ENCODE measurements around the gene HOXA2.

The HOXA2 gene

DNA sequence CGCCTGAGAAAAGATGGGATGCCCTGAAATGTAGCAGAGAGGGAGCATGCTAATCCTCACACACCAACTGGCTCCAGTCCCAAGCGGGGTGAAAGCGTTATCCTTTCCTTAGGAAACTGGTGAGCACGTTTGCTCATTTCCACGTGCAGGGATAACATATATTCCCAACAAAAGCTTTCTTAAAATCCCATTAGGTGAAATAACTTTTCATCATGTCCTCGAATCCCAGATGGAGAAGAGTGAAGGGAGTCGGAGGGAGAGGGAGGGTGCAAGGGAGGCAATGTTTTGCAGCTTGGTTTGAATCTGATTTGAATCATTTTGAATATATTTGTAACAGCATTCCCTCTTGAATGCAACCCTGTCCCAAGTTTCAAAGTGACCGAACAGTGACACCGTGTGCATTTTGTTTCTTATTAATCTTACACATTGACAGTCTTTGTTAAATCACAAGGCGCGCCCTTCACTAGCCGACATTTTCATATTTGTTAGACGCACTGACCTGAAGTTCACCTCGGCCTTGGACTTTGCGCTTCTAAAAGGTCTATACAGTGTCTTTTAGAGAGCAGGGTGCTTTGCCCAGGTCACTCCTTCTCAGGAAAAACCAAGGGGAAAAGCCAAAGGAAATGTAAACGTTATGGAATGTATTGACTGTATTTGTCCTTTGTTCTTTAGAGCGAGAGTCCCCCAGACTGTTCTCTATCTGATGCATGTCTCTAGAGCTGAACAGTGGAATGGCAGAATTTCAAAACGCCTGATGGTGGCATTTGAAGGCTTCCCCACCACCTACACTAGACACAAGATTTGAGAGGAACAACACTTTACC is 31.1 kb upstream of the HOXA2 start:
- no peak overlapping the region for H3K27ac Mint-ChIP-seq

DNA sequence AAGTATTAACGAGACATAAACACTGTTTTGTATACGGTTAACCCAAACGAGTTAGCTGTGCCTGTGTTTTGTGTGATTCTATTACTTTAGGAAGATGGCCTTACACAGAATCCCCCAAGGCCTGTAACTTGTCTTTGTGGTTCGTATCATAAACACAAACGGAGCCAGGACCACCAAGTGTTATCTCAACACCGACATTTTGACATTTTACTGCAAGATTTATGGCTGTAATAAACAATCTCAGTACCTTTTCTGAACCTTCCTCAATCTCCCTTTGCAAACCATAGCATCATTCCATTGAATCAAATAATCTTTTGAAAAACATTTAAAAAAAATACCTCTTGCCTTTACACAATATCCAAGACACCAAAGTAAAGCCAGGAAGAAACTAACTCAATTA is 30.5 kb upstream of the HOXA2 start:
- ATAC-seq (ENCODE audit: low read depth) = no peak
- peaks cover 2% of the 10 kb centered on the region for H3K36me3 Mint-ChIP-seq
- no peak for DNase-seq (ENCODE audit: low spot score in 2 of 2)
- peaks cover 2% of the 10 kb centered on the region for H3K9me3 Mint-ChIP-seq
- H3K4me1 Mint-ChIP-seq = no peaks in the 10 kb centered on the region
- no peak overlapping the region for H3K27ac Mint-ChIP-seq
- H3K27me3 Mint-ChIP-seq = peaks cover 17% of the 10 kb centered on the region
- H3K4me3 Mint-ChIP-seq = no peak overlapping the region

More for the DNA sequence above, 31.1 kb upstream of the HOXA2 start:
- peaks cover 16% of the 10 kb centered on the region for H3K27me3 Mint-ChIP-seq
- DNase-seq (ENCODE audit: low spot score in 2 of 2) (no peak), ATAC-seq (ENCODE audit: low read depth) (no peak)
- peaks cover 2% of the 10 kb centered on the region for H3K36me3 Mint-ChIP-seq
- no peak overlapping the region for H3K4me3 Mint-ChIP-seq
- H3K9me3 Mint-ChIP-seq = peaks cover 2% of the 10 kb centered on the region
- no peaks in the 10 kb centered on the region for H3K4me1 Mint-ChIP-seq

DNA sequence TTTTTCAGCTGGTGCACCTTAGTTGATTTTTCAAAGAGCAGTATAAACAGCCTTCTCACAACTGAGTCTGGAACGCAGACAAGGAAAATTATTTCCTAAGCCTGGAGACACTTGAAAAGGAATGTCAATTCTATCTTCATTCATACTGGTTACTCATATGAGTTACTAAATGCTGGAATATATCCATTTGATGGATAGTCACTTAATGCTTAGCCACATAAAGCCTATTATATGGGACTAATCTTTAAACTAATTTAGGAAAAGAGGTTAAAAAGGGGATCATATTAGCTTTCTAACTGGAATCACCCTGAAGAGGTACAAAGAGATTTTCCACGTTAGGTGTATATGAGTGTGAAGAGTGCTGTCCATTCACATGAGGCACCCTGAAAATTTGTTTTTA is 29.7 kb upstream of the HOXA2 start:
- DNase-seq (ENCODE audit: low spot score in 2 of 2) (no peak), ATAC-seq (ENCODE audit: low read depth) (no peak)
- H3K27ac Mint-ChIP-seq = no peak overlapping the region
- H3K27me3 Mint-ChIP-seq = peaks cover 17% of the 10 kb centered on the region
- H3K4me1 Mint-ChIP-seq = no peaks in the 10 kb centered on the region
- no peak overlapping the region for H3K4me3 Mint-ChIP-seq
- H3K36me3 Mint-ChIP-seq = peaks cover 2% of the 10 kb centered on the region
- H3K9me3 Mint-ChIP-seq = peaks cover 2% of the 10 kb centered on the region

- peaks cover 17% of the 10 kb centered on the region for H3K27me3 Mint-ChIP-seq
Observed at GRCh38 chr7:27131390-27131819, 28.9 kb upstream of the HOXA2 start.

GRCh38 chr7:27130540-27131389 is 28.3 kb upstream of the HOXA2 start, which contains the start of gene HOXA4:
TSS of gene HOXA4 (minus strand) at chr7:27130757. CDS start at chr7:27130733, 24 bp downstream.
- peak within 1 kb of the TSS; percentile 51 for H3K4me3 Mint-ChIP-seq
- peaks cover 2% of the 10 kb centered on the region for H3K9me3 Mint-ChIP-seq
- peaks cover 18% of the 10 kb centered on the region for H3K27me3 Mint-ChIP-seq
- no peaks in the 10 kb centered on the region for H3K4me1 Mint-ChIP-seq
- peaks cover 2% of the 10 kb centered on the region for H3K36me3 Mint-ChIP-seq
- H3K27ac Mint-ChIP-seq = no peak within 1 kb of the TSS
- ATAC-seq (ENCODE audit: low read depth) (peak; percentile 90), DNase-seq (ENCODE audit: low spot score in 2 of 2) (peak; percentile 40 to 61)

More at GRCh38 chr7:27131390-27131819, 28.9 kb upstream of the HOXA2 start:
- no peak for DNase-seq (ENCODE audit: low spot score in 2 of 2)
- Mint-ChIP-seq H3K4me1 (no peaks in the 10 kb centered on the region), H3K27ac (no peak overlapping the region), H3K36me3 (peaks cover 2% of the 10 kb centered on the region), H3K9me3 (peaks cover 2% of the 10 kb centered on the region), H3K4me3 (peak overlapping the region; percentile 51)
- no peak for ATAC-seq (ENCODE audit: low read depth)

GRCh38 chr7:27129729-27130539 is 27.5 kb upstream of the HOXA2 start:
- peak in 1 of 2 donors; percentile 18 for DNase-seq (ENCODE audit: low spot score in 2 of 2)
- peaks cover 2% of the 10 kb centered on the region for H3K9me3 Mint-ChIP-seq
- H3K27ac Mint-ChIP-seq = no peak overlapping the region
- no peak overlapping the region for H3K4me3 Mint-ChIP-seq
- no peaks in the 10 kb centered on the region for H3K4me1 Mint-ChIP-seq
- peaks cover 2% of the 10 kb centered on the region for H3K36me3 Mint-ChIP-seq
- peaks cover 20% of the 10 kb centered on the region for H3K27me3 Mint-ChIP-seq
- ATAC-seq (ENCODE audit: low read depth) = peak; percentile 33

GRCh38 chr7:27128776-27129728 is 26.6 kb upstream of the HOXA2 start:
- peaks cover 2% of the 10 kb centered on the region for H3K36me3 Mint-ChIP-seq
- peaks cover 2% of the 10 kb centered on the region for H3K9me3 Mint-ChIP-seq
- no peak overlapping the region for H3K27ac Mint-ChIP-seq
- H3K27me3 Mint-ChIP-seq = peaks cover 16% of the 10 kb centered on the region
- ATAC-seq (ENCODE audit: low read depth) (no peak), DNase-seq (ENCODE audit: low spot score in 2 of 2) (no peak)
- H3K4me1 Mint-ChIP-seq = no peaks in the 10 kb centered on the region
- peak overlapping the region; percentile 25 for H3K4me3 Mint-ChIP-seq

- ATAC-seq (ENCODE audit: low read depth) (no peak), DNase-seq (ENCODE audit: low spot score in 2 of 2) (no peak)
- H3K4me3 Mint-ChIP-seq = no peak overlapping the region
- no peaks in the 10 kb centered on the region for H3K4me1 Mint-ChIP-seq
- peaks cover 15% of the 10 kb centered on the region for H3K27me3 Mint-ChIP-seq
- no peak overlapping the region for H3K27ac Mint-ChIP-seq
- H3K9me3 Mint-ChIP-seq = peaks cover 2% of the 10 kb centered on the region
- peaks cover 2% of the 10 kb centered on the region for H3K36me3 Mint-ChIP-seq
Observed at GRCh38 chr7:27128034-27128433, 25.6 kb upstream of the HOXA2 start.

- Mint-ChIP-seq H3K4me3 (no peak overlapping the region), H3K27me3 (peaks cover 15% of the 10 kb centered on the region), H3K27ac (no peak overlapping the region), H3K36me3 (peaks cover 2% of the 10 kb centered on the region), H3K9me3 (peaks cover 2% of the 10 kb centered on the region), H3K4me1 (no peaks in the 10 kb centered on the region)
- no peak for DNase-seq (ENCODE audit: low spot score in 2 of 2)
- ATAC-seq (ENCODE audit: low read depth) = no peak
Observed at GRCh38 chr7:27126596-27127327, 24.3 kb upstream of the HOXA2 start.

GRCh38 chr7:27125986-27126394 is 23.5 kb upstream of the HOXA2 start:
- peaks cover 2% of the 10 kb centered on the region for H3K9me3 Mint-ChIP-seq

DNA sequence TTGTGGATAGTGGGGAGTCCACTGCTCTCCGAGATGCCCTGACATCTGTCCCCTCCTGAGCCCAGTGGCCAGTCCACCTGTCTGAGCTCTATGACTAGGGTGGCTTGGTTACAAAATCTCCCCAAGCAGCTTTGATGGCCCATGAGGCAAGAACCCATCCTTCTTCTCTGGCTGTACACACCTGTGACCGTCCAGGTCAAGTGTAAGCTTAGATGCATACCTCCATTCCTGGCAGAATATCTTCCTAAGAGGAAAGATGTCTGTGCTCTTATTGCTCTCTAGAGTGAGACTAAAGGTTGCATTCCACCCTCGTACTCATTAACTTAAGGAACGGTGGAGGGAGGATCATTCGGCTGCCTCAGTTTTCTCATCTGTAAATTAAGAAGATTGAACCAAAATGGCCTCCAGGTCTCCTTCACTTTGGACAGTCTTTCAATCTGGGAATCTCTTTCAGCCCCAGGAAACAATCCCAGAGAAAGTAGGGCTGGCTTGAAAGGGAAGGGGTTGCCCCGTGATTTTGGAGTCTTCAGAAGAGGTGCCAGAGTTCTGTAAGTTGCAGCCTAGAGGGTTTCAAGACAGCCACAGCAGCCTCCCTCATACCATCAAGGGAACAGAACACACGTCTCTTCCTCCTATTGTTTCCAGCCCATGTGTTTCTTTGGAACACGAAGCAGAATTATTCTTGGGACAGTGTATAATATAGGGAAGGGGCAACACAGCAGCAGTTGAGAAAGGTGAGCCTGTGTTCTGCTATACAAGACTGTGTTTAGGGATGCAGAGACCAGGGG is 22.6 kb upstream of the HOXA2 start:
- Mint-ChIP-seq H3K27me3 (peaks cover 15% of the 10 kb centered on the region), H3K4me3 (no peak overlapping the region), H3K27ac (no peak overlapping the region), H3K36me3 (peaks cover 2% of the 10 kb centered on the region), H3K9me3 (peaks cover 2% of the 10 kb centered on the region), H3K4me1 (no peaks in the 10 kb centered on the region)
- ATAC-seq (ENCODE audit: low read depth) = no peak
- DNase-seq (ENCODE audit: low spot score in 2 of 2) = no peak

More at GRCh38 chr7:27125986-27126394, 23.5 kb upstream of the HOXA2 start:
- no peak overlapping the region for H3K4me3 Mint-ChIP-seq
- peaks cover 15% of the 10 kb centered on the region for H3K27me3 Mint-ChIP-seq
- DNase-seq (ENCODE audit: low spot score in 2 of 2) (no peak), ATAC-seq (ENCODE audit: low read depth) (no peak)
- no peak overlapping the region for H3K27ac Mint-ChIP-seq
- H3K4me1 Mint-ChIP-seq = no peaks in the 10 kb centered on the region
- H3K36me3 Mint-ChIP-seq = peaks cover 2% of the 10 kb centered on the region

Measured in memory B cell (primary cell).